ENCODE results near the gene RCL1.
"Not testable (repeated sequence)": the region's sequence is repeated elsewhere in the genome, so short reads cannot be mapped to it uniquely, and the experiment has no call there.

- TF ChIP-seq, protein P1, sequence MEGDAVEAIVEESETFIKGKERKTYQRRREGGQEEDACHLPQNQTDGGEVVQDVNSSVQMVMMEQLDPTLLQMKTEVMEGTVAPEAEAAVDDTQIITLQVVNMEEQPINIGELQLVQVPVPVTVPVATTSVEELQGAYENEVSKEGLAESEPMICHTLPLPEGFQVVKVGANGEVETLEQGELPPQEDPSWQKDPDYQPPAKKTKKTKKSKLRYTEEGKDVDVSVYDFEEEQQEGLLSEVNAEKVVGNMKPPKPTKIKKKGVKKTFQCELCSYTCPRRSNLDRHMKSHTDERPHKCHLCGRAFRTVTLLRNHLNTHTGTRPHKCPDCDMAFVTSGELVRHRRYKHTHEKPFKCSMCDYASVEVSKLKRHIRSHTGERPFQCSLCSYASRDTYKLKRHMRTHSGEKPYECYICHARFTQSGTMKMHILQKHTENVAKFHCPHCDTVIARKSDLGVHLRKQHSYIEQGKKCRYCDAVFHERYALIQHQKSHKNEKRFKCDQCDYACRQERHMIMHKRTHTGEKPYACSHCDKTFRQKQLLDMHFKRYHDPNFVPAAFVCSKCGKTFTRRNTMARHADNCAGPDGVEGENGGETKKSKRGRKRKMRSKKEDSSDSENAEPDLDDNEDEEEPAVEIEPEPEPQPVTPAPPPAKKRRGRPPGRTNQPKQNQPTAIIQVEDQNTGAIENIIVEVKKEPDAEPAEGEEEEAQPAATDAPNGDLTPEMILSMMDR (IDR thresholded peaks at IDR 0.05; ENCODE audit: low read length), result not testable (repeated sequence)
- TF ChIP-seq EZH2phosphoT487 (IDR thresholded peaks at IDR 0.05; ENCODE audit: low read length), result not testable (repeated sequence)
Observed at GRCh38 chr9:4774958-4775357, 17.8 kb upstream of the RCL1 start.
